Measurements from ENCODE around the gene RSL24D1.

The RSL24D1 gene

GRCh38 chr15:55226127-55226526, 29.4 kb upstream of the RSL24D1 start:
- Mint-ChIP-seq H3K4me1 (peaks cover 68% of the 10 kb centered on the region), H3K27ac (no peak overlapping the region), H3K9me3 (no peaks in the 10 kb centered on the region), H3K27me3 (no peaks in the 10 kb centered on the region), H3K4me3 (no peak overlapping the region)
- ATAC-seq (no peak), DNase-seq (no peak)

GRCh38 chr15:55224892-55225291, 28.2 kb upstream of the RSL24D1 start:
- Mint-ChIP-seq H3K4me3 (peak overlapping the region; percentile 15 to 28), H3K9me3 (no peaks in the 10 kb centered on the region), H3K27me3 (no peaks in the 10 kb centered on the region), H3K4me1 (peaks cover 66% of the 10 kb centered on the region), H3K27ac (peak overlapping the region in 1 of 2 donors; percentile 13)
- ATAC-seq (peak; percentile 74), DNase-seq (peak in 1 of 2 donors; percentile 17)

- DNase-seq (no peak), ATAC-seq (no peak)
- peak overlapping the region; percentile 60 to 69 for H3K4me3 Mint-ChIP-seq
- H3K9me3 Mint-ChIP-seq: no peaks in the 10 kb centered on the region
- H3K27ac Mint-ChIP-seq: peak overlapping the region; percentile 72 to 82
- H3K27me3 Mint-ChIP-seq: no peaks in the 10 kb centered on the region
- H3K4me1 Mint-ChIP-seq: peaks cover 85% of the 10 kb centered on the region
Measured at GRCh38 chr15:55222588-55222987, 25.8 kb upstream of the RSL24D1 start.

- H3K9me3 Mint-ChIP-seq: no peaks in the 10 kb centered on the region
- ATAC-seq: peak; percentile 86
- H3K27me3 Mint-ChIP-seq: no peaks in the 10 kb centered on the region
- DNase-seq: peak; percentile 39 to 64
- H3K4me3 Mint-ChIP-seq: peak overlapping the region; percentile 60 to 69
- H3K27ac Mint-ChIP-seq: peak overlapping the region; percentile 82 to 97
- peaks cover 84% of the 10 kb centered on the region for H3K4me1 Mint-ChIP-seq
Measured at GRCh38 chr15:55221090-55222011, 24.6 kb upstream of the RSL24D1 start.

DNA sequence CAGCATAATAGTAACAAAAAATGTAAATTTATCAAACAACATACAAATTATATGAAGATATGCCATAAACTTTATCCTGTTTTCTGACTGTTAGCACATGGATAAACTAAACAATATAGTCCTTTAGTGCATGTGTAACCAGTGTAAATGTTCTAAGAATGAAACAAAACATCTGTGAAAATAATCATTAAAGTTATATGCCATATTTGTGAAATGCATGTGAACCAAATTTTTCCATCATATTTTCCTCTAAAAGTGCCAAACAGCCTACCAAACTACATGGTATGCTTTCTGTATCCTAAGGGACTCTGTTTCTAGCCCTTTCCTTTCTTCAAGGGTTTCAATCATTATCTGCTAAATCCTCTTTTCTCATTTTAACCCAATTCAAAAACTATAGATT, 23.9 kb upstream of the RSL24D1 start:
- Mint-ChIP-seq H3K9me3 (no peaks in the 10 kb centered on the region), H3K4me1 (peaks cover 76% of the 10 kb centered on the region), H3K27ac (peak overlapping the region; percentile 82 to 97), H3K27me3 (no peaks in the 10 kb centered on the region), H3K4me3 (peak overlapping the region; percentile 60 to 65)
- DNase-seq: no peak
- ATAC-seq: no peak

DNA sequence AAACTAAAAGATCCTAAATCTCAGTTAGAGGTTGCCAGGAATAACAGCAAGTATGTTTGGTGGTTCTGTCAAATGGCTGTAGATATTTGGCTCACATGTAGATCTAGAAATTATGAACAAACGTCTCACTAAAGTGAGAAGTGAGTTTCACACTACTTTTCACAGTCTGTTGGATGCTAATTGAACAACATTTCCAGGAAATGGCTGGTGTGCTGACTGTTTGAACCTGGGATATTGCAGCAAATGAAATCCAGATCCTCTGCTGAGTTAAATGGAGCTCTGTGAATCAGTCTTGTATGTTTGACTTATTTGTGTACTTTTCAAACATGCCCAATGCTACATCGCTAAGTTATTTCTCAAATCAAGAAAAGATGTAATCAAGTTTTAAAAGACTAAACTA, 21.3 kb upstream of the RSL24D1 start:
- Mint-ChIP-seq H3K27ac (no peak overlapping the region), H3K9me3 (no peaks in the 10 kb centered on the region), H3K4me3 (peak overlapping the region in 1 of 2 donors; percentile 6), H3K27me3 (no peaks in the 10 kb centered on the region), H3K4me1 (peaks cover 51% of the 10 kb centered on the region)
- ATAC-seq: no peak
- no peak for DNase-seq

GRCh38 chr15:55204464-55204863, 7.7 kb upstream of the RSL24D1 start:
- no peak overlapping the region for H3K4me3 Mint-ChIP-seq
- no peaks in the 10 kb centered on the region for H3K27me3 Mint-ChIP-seq
- DNase-seq (no peak), ATAC-seq (no peak)
- no peak overlapping the region for H3K27ac Mint-ChIP-seq
- peaks cover under 1 to 1% of the 10 kb centered on the region in 2 donors for H3K9me3 Mint-ChIP-seq
- no peaks in the 10 kb centered on the region for H3K4me1 Mint-ChIP-seq

GRCh38 chr15:55202206-55202605, 5.5 kb upstream of the RSL24D1 start:
- DNase-seq: no peak
- peak; percentile 20 for ATAC-seq
- Mint-ChIP-seq H3K4me1 (peaks cover 5% of the 10 kb centered on the region), H3K9me3 (peaks cover 7 to 12% of the 10 kb centered on the region in 2 donors), H3K27me3 (no peaks in the 10 kb centered on the region), H3K27ac (no peak overlapping the region), H3K4me3 (no peak overlapping the region)

GRCh38 chr15:55198706-55199105, 2.0 kb upstream of the RSL24D1 start:
- H3K4me1 Mint-ChIP-seq: peaks cover 5% of the 10 kb centered on the region
- H3K4me3 Mint-ChIP-seq: peak overlapping the region in 1 of 2 donors; percentile 13
- peaks cover 7 to 12% of the 10 kb centered on the region in 2 donors for H3K9me3 Mint-ChIP-seq
- no peak for ATAC-seq
- no peaks in the 10 kb centered on the region for H3K27me3 Mint-ChIP-seq
- peak overlapping the region in 1 of 2 donors; percentile 60 for H3K27ac Mint-ChIP-seq
- no peak for DNase-seq

DNA sequence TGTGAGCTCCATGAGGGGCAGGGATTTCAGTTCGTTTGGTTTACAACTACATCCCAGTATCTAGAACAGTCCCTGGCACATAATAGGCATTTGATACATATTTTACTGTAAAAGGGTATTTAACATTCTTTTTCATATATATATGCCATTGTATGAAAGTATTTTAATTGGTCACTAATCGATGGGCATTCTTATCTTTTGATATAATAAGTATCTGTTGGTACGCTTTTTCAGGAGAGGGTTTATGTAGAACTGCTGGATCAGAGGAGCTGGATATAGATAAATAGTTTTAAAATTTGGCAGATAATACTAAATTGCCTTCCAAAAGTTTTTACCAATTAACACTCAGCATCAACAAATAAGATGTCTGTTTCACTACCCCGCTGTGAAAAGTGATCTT, 978 bp upstream of the RSL24D1 start:
- Mint-ChIP-seq H3K4me3 (no peak overlapping the region), H3K9me3 (peaks cover 7 to 12% of the 10 kb centered on the region in 2 donors), H3K4me1 (peaks cover 13% of the 10 kb centered on the region), H3K27me3 (no peaks in the 10 kb centered on the region), H3K27ac (no peak overlapping the region)
- ATAC-seq: no peak
- no peak for DNase-seq

DNA sequence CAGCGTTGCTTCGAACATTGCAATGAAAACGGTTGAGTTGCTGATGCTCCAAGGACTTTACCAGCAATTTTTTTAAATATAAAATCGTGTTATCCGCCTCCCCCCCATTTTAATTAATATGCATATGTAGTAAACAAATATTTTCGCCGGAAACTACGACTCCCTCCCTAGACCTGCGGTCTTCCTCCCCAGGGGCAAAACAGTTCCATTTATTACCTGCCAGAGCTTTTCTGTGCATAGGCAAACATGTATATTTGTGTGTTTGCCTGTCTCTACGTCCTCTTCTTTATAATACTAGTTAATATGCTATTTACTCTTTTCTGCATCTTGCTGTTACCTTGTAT, 593 bp upstream of the RSL24D1 start:
- H3K27me3 Mint-ChIP-seq: no peaks in the 10 kb centered on the region
- peaks cover 17% of the 10 kb centered on the region for H3K4me1 Mint-ChIP-seq
- no peak for DNase-seq
- ATAC-seq: peak; percentile 2
- peaks cover 7 to 12% of the 10 kb centered on the region in 2 donors for H3K9me3 Mint-ChIP-seq
- H3K4me3 Mint-ChIP-seq: no peak overlapping the region
- no peak overlapping the region for H3K27ac Mint-ChIP-seq

- H3K27ac Mint-ChIP-seq: no peak overlapping the region
- DNase-seq: no peak
- peaks cover 30% of the 10 kb centered on the region for H3K4me1 Mint-ChIP-seq
- no peak for ATAC-seq
- H3K4me3 Mint-ChIP-seq: no peak overlapping the region
- H3K9me3 Mint-ChIP-seq: peaks cover 7 to 12% of the 10 kb centered on the region in 2 donors
- no peaks in the 10 kb centered on the region for H3K27me3 Mint-ChIP-seq
Measured at GRCh38 chr15:55195996-55196395, 745 bp downstream of the RSL24D1 start.

DNA sequence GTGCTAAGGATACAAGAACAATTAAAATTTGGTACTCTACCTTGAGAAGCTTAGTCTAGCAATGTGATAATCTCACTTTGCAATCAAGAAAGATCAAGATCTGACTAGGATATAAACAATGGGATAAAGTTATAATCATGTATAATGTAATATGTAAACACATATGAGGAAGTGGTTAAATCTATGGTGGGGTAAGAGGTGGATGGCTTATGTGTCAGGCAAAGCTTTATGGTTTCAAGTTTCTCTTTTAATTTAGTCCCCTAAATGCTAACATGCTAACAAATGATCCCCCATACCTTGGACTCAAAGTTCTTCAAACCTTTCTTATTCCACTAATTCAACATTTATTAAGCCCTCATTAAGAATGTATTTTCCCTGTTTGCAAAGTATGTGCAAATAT, 2.5 kb downstream of the RSL24D1 start:
- DNase-seq (no peak), ATAC-seq (peak; percentile 28)
- peaks cover 3 to 10% of the 10 kb centered on the region in 2 donors for H3K9me3 Mint-ChIP-seq
- no peak overlapping the region for H3K4me3 Mint-ChIP-seq
- H3K27ac Mint-ChIP-seq: peak overlapping the region in 1 of 2 donors; percentile 86
- H3K27me3 Mint-ChIP-seq: no peaks in the 10 kb centered on the region
- H3K4me1 Mint-ChIP-seq: peaks cover 31% of the 10 kb centered on the region

DNA sequence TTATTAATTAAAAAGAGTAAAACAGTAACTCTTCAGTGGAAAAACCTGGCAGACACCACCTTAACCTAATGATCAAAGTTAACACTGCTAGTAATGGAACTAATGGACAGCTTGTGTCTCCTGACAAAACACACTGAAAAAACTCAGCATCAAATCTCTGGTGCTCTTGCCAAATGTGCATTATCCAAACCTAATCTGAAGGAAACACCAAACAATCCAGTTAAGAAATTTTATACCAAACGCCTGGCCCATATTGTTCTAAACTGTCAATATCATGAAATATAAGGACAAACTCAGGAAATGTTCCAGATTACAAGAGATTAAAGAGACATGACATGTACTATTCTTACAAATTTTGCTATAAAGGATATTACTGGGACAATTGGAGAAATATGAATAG, 10.4 kb downstream of the RSL24D1 start:
- H3K9me3 Mint-ChIP-seq: no peaks in the 10 kb centered on the region
- H3K27me3 Mint-ChIP-seq: no peaks in the 10 kb centered on the region
- no peak for DNase-seq
- no peak overlapping the region for H3K27ac Mint-ChIP-seq
- H3K4me1 Mint-ChIP-seq: peaks cover 36% of the 10 kb centered on the region
- no peak overlapping the region for H3K4me3 Mint-ChIP-seq
- ATAC-seq: no peak

DNA sequence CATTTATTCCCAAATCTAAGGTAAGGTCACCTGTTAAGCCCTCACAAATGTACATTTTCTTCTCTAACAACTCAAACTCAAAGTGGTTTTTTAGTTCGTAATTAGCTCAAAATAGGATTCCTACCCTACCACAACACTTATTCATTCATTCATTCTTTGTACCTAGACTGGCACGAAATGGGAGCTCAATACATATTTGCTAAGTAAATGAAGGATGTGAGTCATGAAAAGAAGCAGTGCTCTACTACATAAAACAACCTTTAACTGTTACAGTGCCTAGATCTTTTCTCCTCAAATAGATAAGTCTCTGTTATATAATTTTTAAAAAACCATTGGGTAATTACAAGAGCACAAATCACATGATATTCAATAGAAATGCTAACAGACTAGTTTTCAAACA, 13.1 kb downstream of the RSL24D1 start:
- peaks cover 30% of the 10 kb centered on the region for H3K4me1 Mint-ChIP-seq
- DNase-seq: no peak

DNA sequence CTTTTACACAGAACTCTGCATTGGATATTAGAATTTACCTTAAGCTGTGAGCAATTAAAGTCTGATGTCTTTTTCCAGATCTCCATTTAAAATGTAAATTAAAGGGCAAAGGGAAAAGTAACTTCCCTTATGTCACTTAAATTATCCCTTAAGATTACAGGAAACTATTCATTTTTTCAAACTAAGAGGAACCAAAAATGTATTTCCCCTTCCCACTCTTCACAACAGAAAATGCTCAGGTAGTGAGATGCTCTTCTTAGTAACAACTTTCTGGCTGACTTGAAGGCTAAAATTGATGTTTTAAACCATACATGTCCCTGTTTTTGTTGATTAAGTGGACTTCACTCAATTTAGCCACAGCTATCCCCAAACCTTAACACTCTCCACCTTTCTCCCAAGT, 17.6 kb downstream of the RSL24D1 start:
- H3K27ac Mint-ChIP-seq: peak overlapping the region in 1 of 2 donors; percentile 26
- H3K27me3 Mint-ChIP-seq: no peaks in the 10 kb centered on the region

More for the DNA sequence above, 13.1 kb downstream of the RSL24D1 start:
- H3K27ac Mint-ChIP-seq: no peak overlapping the region
- H3K27me3 Mint-ChIP-seq: no peaks in the 10 kb centered on the region
- no peak for ATAC-seq
- no peaks in the 10 kb centered on the region for H3K9me3 Mint-ChIP-seq
- H3K4me3 Mint-ChIP-seq: no peak overlapping the region

More for the DNA sequence above, 17.6 kb downstream of the RSL24D1 start:
- Mint-ChIP-seq H3K9me3 (no peaks in the 10 kb centered on the region), H3K4me1 (no peaks in the 10 kb centered on the region), H3K4me3 (no peak overlapping the region)
- DNase-seq (no peak), ATAC-seq (no peak)
